Mesodermal cell (in vitro differentiated cells): Measurements from ENCODE around the gene FAS.

Source experiments
- H3K27ac ChIP-seq: 2 replicates; pipeline ENCODE4 v1.7.0; 2013; ENCODE audit warnings: mild to moderate bottlenecking, low read depth, low read length, moderate library complexity; ENCODE audit not compliant: severe bottlenecking
- H3K36me3 ChIP-seq: 2 replicates; pipeline ENCODE4 v1.7.1; 2013; ENCODE audit warnings: mild to moderate bottlenecking, low read length, moderate library complexity; ENCODE audit not compliant: control insufficient read depth, insufficient read depth
- H3K4me1 ChIP-seq: one replicate; pipeline ENCODE4 v1.7.1; 2013; ENCODE audit warnings: mild to moderate bottlenecking, low read length; ENCODE audit not compliant: insufficient read depth, control insufficient read depth, poor library complexity, severe bottlenecking
- H3K4me3 ChIP-seq: 2 replicates; pipeline ENCODE4 v1.7.0; 2013; ENCODE audit warnings: low read length, control low read depth, mild to moderate bottlenecking; ENCODE audit not compliant: insufficient read depth, poor library complexity, severe bottlenecking; ENCODE audit errors: extremely low read depth
- H3K9me3 ChIP-seq: 2 replicates; pipeline ENCODE4 v1.7.1; 2013; ENCODE audit warnings: mild to moderate bottlenecking, low read length, moderate library complexity; ENCODE audit not compliant: control insufficient read depth
- WGBS, 2 experiments: methylation state at CpG; one replicate each; pipeline ENCODE4 v1.1.5; 2013; ENCODE audit warnings: missing lambda C conversion rate in 2 of 2; ENCODE audit not compliant: insufficient coverage in 2 of 2; 5-methylcytosine and 5-hydroxymethylcytosine counted together

FAS gene

GRCh38 chr10:88992921-88993524 is 2.4 kb downstream of the FAS start:
- Histone ChIP-seq H3K27ac (no peak overlapping the region), H3K4me1 (peaks cover 9% of the 10 kb centered on the region), H3K4me3 (peak overlapping the region; percentile 88), H3K9me3 (no peaks in the 10 kb centered on the region), H3K36me3 (no peaks in the 10 kb centered on the region)
- 47 to 56% methylated on average over 2 of the region's 3 CpGs for WGBS, 2 experiments

- Histone ChIP-seq H3K9me3 (no peaks in the 10 kb centered on the region), H3K4me1 (peaks cover 9% of the 10 kb centered on the region), H3K36me3 (no peaks in the 10 kb centered on the region), H3K4me3 (no peak overlapping the region), H3K27ac (no peak overlapping the region)
- no CpG with 5 or more reads among the region's 1 CpG for WGBS, 2 experiments
Observed at GRCh38 chr10:88994019-88994418, 3.4 kb downstream of the FAS start.

GRCh38 chr10:88995156-88995876 is 4.7 kb downstream of the FAS start:
- H3K9me3 ChIP-seq = no peaks in the 10 kb centered on the region
- H3K27ac ChIP-seq = no peak overlapping the region
- 100% methylated on average over 3 of the region's 7 CpGs; no CpG with 5 or more reads in 1 of the 2 experiments for WGBS, 2 experiments
- H3K4me3 ChIP-seq = no peak overlapping the region
- no peaks in the 10 kb centered on the region for H3K36me3 ChIP-seq
- H3K4me1 ChIP-seq = peaks cover 9% of the 10 kb centered on the region

GRCh38 chr10:88996927-88997326 is 6.3 kb downstream of the FAS start:
- Histone ChIP-seq H3K4me3 (no peak overlapping the region), H3K4me1 (peaks cover 16% of the 10 kb centered on the region), H3K36me3 (no peaks in the 10 kb centered on the region), H3K27ac (no peak overlapping the region), H3K9me3 (no peaks in the 10 kb centered on the region)
- 67% methylated on average over 1 of the region's 1 CpG; no CpG with 5 or more reads in 1 of the 2 experiments for WGBS, 2 experiments

- Histone ChIP-seq H3K9me3 (no peaks in the 10 kb centered on the region), H3K36me3 (no peaks in the 10 kb centered on the region), H3K4me3 (no peak overlapping the region), H3K27ac (no peak overlapping the region), H3K4me1 (peaks cover 12% of the 10 kb centered on the region)
- WGBS, 2 experiments = 100% methylated on average over 1 of the region's 1 CpG; no CpG with 5 or more reads in 1 of the 2 experiments
Observed at GRCh38 chr10:88999625-89000024, 9.0 kb downstream of the FAS start.

- 77 to 92% methylated on average over 4 of the region's 5 CpGs for WGBS, 2 experiments
- Histone ChIP-seq H3K27ac (peak overlapping the region; percentile 60), H3K36me3 (no peaks in the 10 kb centered on the region), H3K4me1 (peaks cover 12% of the 10 kb centered on the region), H3K9me3 (no peaks in the 10 kb centered on the region), H3K4me3 (no peak overlapping the region)
Observed at GRCh38 chr10:89001024-89001728, 10.6 kb downstream of the FAS start.

GRCh38 chr10:89001729-89002072 is 11.1 kb downstream of the FAS start:
- no peaks in the 10 kb centered on the region for H3K36me3 ChIP-seq
- H3K4me3 ChIP-seq = no peak overlapping the region
- H3K4me1 ChIP-seq = peaks cover 12% of the 10 kb centered on the region
- H3K9me3 ChIP-seq = no peaks in the 10 kb centered on the region
- peak overlapping the region; percentile 60 for H3K27ac ChIP-seq
- 47 to 70% methylated on average over 1 to 3 of the region's 4 CpGs for WGBS, 2 experiments

- 86 to 95% methylated on average over 1 to 4 of the region's 4 CpGs for WGBS, 2 experiments
- H3K4me3 ChIP-seq = no peak overlapping the region
- H3K36me3 ChIP-seq = no peaks in the 10 kb centered on the region
- peaks cover 12% of the 10 kb centered on the region for H3K4me1 ChIP-seq
- H3K27ac ChIP-seq = no peak overlapping the region
- no peaks in the 10 kb centered on the region for H3K9me3 ChIP-seq
Observed at GRCh38 chr10:89002226-89002978, 11.8 kb downstream of the FAS start.

- no CpG with 5 or more reads among the region's 2 CpGs for WGBS, 2 experiments
- no peaks in the 10 kb centered on the region for H3K9me3 ChIP-seq
- peaks cover 12% of the 10 kb centered on the region for H3K4me1 ChIP-seq
- H3K36me3 ChIP-seq = no peaks in the 10 kb centered on the region
- H3K27ac ChIP-seq = no peak overlapping the region
- no peak overlapping the region for H3K4me3 ChIP-seq
Observed at GRCh38 chr10:89003344-89003743, 12.7 kb downstream of the FAS start.

GRCh38 chr10:89007129-89007893 is 16.7 kb downstream of the FAS start:
- H3K27ac ChIP-seq = no peak overlapping the region

More at GRCh38 chr10:89007129-89007893, 16.7 kb downstream of the FAS start:
- WGBS, 2 experiments = 92% methylated on average over 1 of the region's 3 CpGs; no CpG with 5 or more reads in 1 of the 2 experiments
- H3K36me3 ChIP-seq = peaks cover 6% of the 10 kb centered on the region
- no peaks in the 10 kb centered on the region for H3K9me3 ChIP-seq
- H3K4me1 ChIP-seq = peaks cover under 1% of the 10 kb centered on the region
- H3K4me3 ChIP-seq = no peak overlapping the region
